Loucy (cell line): Measurements from ENCODE around the gene PAPPA2.

Experiments
- H2AFZ ChIP-seq: fragments of 200-600 bp; sonication (generic); 2 replicates; pipeline ENCODE4 v1.6.0; 2016; ENCODE audit warnings: antibody characterized with exemption, mild to moderate bottlenecking, low read length, moderate library complexity
- H3F3A ChIP-seq: fragments of 200-600 bp; 2 replicates; pipeline ENCODE4 v1.6.0; 2016; ENCODE audit warnings: antibody characterized with exemption, low read depth, mild to moderate bottlenecking
- H3K27me3 ChIP-seq: fragments of 200-600 bp; sonication (generic); 2 replicates; pipeline ENCODE4 v1.6.1; 2014; ENCODE audit warnings: low read length, mild to moderate bottlenecking; ENCODE audit not compliant: insufficient read depth, poor library complexity, severe bottlenecking
- H3K36me3 ChIP-seq: fragments of 200-600 bp; sonication (generic); 2 replicates; pipeline ENCODE4 v1.6.1; 2016; ENCODE audit warnings: low read length; ENCODE audit not compliant: insufficient read depth
- H3K4me1 ChIP-seq: fragments of 200-600 bp; sonication (generic); 2 replicates; pipeline ENCODE4 v1.5.1; 2014; ENCODE audit warnings: low read length, mild to moderate bottlenecking; ENCODE audit not compliant: insufficient read depth, poor library complexity, severe bottlenecking
- H3K4me2 ChIP-seq: fragments of 200-600 bp; sonication (generic); 2 replicates; pipeline ENCODE4 v1.6.0; 2014; ENCODE audit warnings: antibody characterized with exemption, low read length, low read depth, mild to moderate bottlenecking; ENCODE audit not compliant: poor library complexity, severe bottlenecking
- H3K4me3 ChIP-seq: fragments of 200-600 bp; sonication (generic); 2 replicates; pipeline ENCODE4 v1.5.1; 2014; ENCODE audit warnings: low read length, mild to moderate bottlenecking, mixed read lengths; ENCODE audit not compliant: poor library complexity, severe bottlenecking
- H3K79me2 ChIP-seq: fragments of 200-600 bp; sonication (generic); 2 replicates; pipeline ENCODE4 v1.6.1; 2014; ENCODE audit warnings: low read length; ENCODE audit not compliant: insufficient read depth
- H3K9ac ChIP-seq: fragments of 200-600 bp; sonication (generic); 2 replicates; pipeline ENCODE4 v1.6.0; 2014; ENCODE audit warnings: mild to moderate bottlenecking, low read depth, low read length, moderate library complexity; ENCODE audit not compliant: poor library complexity, severe bottlenecking
- H3K9me2 ChIP-seq: fragments of 200-600 bp; sonication (generic); replicated peaks from 2 replicates; pipeline ENCODE4 v1.6.1; 2016; ENCODE audit warnings: low read depth, low read length, mixed read lengths
- H3K9me3 ChIP-seq: fragments of 200-600 bp; sonication (generic); 2 replicates; pipeline ENCODE4 v1.6.1; 2014; ENCODE audit warnings: mild to moderate bottlenecking, antibody characterized with exemption, low read length, low read depth; ENCODE audit not compliant: insufficient read depth
- H4K20me1 ChIP-seq: fragments of 200-600 bp; sonication (generic); 2 replicates; pipeline ENCODE4 v1.6.0; 2014; ENCODE audit warnings: antibody characterized with exemption, low read length, mild to moderate bottlenecking; ENCODE audit not compliant: insufficient read depth, poor library complexity, severe bottlenecking
- CTCF ChIP-seq: fragments of 200-600 bp; sonication (generic); conservative IDR thresholded peaks from 2 replicates; pipeline ENCODE4 v1.5.1; 2014; ENCODE audit warnings: mild to moderate bottlenecking, antibody characterized with exemption, low read length
- EZH2phosphoT487 ChIP-seq: fragments of 200-600 bp; IDR thresholded peaks from 2 replicates; pipeline ENCODE4 v1.6.1; 2018; ENCODE audit warnings: antibody characterized with exemption, mild to moderate bottlenecking, moderate library complexity, borderline replicate concordance

Gene PAPPA2

GRCh38 chr1:176831150-176831549, 368.2 kb downstream of the PAPPA2 start:
- H2AFZ ChIP-seq, result no peak overlapping the region
- no peaks in the 10 kb centered on the region for H3K9me2 ChIP-seq
- no peak overlapping the region for H3K9ac ChIP-seq
- no peaks in the 10 kb centered on the region for H3K9me3 ChIP-seq
- H3F3A ChIP-seq, result no peaks in the 10 kb centered on the region
- H3K27me3 ChIP-seq, result no peaks in the 10 kb centered on the region
- H3K36me3 ChIP-seq, result no peaks in the 10 kb centered on the region
- H3K4me2 ChIP-seq, result no peak overlapping the region
- no peak overlapping the region for H3K4me3 ChIP-seq
- no peaks in the 10 kb centered on the region for H4K20me1 ChIP-seq
- TF ChIP-seq EZH2phosphoT487, result no peak
- TF ChIP-seq CTCF, result no peak
- H3K4me1 ChIP-seq, result no peaks in the 10 kb centered on the region
- no peaks in the 10 kb centered on the region for H3K79me2 ChIP-seq

- H3K9me2 ChIP-seq, result no peaks in the 10 kb centered on the region
- H3F3A ChIP-seq, result no peaks in the 10 kb centered on the region
- H3K4me2 ChIP-seq, result no peak overlapping the region
- H2AFZ ChIP-seq, result no peak overlapping the region
- no peaks in the 10 kb centered on the region for H3K9me3 ChIP-seq
- H3K79me2 ChIP-seq, result no peaks in the 10 kb centered on the region
- no peak overlapping the region for H3K4me3 ChIP-seq
- H3K4me1 ChIP-seq, result no peaks in the 10 kb centered on the region
- no peaks in the 10 kb centered on the region for H4K20me1 ChIP-seq
- no peaks in the 10 kb centered on the region for H3K36me3 ChIP-seq
- no peak for TF ChIP-seq EZH2phosphoT487
- no peak for TF ChIP-seq CTCF
- H3K9ac ChIP-seq, result no peak overlapping the region
- H3K27me3 ChIP-seq, result no peaks in the 10 kb centered on the region
These were observed 374.7 kb downstream of the PAPPA2 start for GRCh38 chr1:176837708-176838107.

DNA sequence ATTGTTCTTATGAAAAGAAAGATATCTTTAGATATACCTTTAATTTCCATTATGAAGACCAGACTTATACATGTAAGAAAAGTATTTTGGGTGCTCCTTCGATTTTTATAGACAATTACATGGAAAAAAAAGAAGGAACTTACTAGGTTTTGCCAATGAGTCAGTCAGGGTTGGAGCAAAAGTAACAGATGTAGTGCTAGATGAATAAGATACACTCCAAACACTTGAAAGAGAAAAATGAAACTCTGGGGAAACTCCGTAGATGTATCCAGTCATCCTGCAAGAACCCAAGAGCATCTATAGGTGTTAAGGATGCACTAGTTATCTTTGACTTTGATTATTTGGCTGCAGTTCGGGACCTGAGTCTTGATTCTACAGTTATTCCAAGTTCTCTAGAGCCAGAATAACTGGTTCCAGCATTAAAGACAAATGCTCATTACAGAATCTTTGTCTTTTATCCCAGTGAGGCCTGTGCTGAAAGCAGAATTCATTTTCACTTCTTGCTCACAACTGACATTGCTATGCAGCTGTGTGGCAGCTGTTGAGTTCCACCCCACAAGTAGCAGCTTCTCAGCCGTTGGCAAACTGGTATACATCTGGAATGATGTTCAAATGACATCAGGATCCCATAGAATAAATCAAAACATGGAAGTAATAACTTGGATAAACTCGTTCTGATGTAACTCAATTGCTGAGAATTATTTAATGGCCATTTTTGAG, 375.5 kb downstream of the PAPPA2 start:
- H3K4me2 ChIP-seq, result no peak overlapping the region
- H3F3A ChIP-seq, result no peaks in the 10 kb centered on the region
- no peak overlapping the region for H3K4me3 ChIP-seq
- H2AFZ ChIP-seq, result no peak overlapping the region
- H3K9me3 ChIP-seq, result no peaks in the 10 kb centered on the region
- no peak overlapping the region for H3K9ac ChIP-seq
- H4K20me1 ChIP-seq, result no peaks in the 10 kb centered on the region
- no peaks in the 10 kb centered on the region for H3K27me3 ChIP-seq
- H3K9me2 ChIP-seq, result no peaks in the 10 kb centered on the region
- no peaks in the 10 kb centered on the region for H3K79me2 ChIP-seq
- H3K4me1 ChIP-seq, result no peaks in the 10 kb centered on the region
- TF ChIP-seq CTCF, result no peak
- no peaks in the 10 kb centered on the region for H3K36me3 ChIP-seq
